Endodermal cell (in vitro differentiated cells): ENCODE measurements around the gene FOXE3. TPM values are rescaled to one million over a fixed set of nuclear protein-coding genes. Genes with fewer than 3 reads are reported as not detected.

Experiments
- DNase-seq: peaks from one replicate; pipeline ENCODE4 v3.0.0-alpha.2; 2017
- H3K27ac ChIP-seq: 2 replicates; pipeline ENCODE4 v1.5.1; 2013; ENCODE audit warnings: mild to moderate bottlenecking, low read depth, low read length, moderate library complexity
- H3K27me3 ChIP-seq: 2 replicates; pipeline ENCODE4 v1.6.1; 2013; ENCODE audit warnings: mild to moderate bottlenecking, low read length, moderate library complexity; ENCODE audit not compliant: insufficient read depth, control insufficient read depth, poor library complexity, severe bottlenecking
- H3K36me3 ChIP-seq: 2 replicates; pipeline ENCODE4 v1.7.0; 2013; ENCODE audit warnings: mild to moderate bottlenecking, low read length, moderate library complexity; ENCODE audit not compliant: control insufficient read depth, insufficient read depth
- H3K4me1 ChIP-seq: one replicate; pipeline ENCODE4 v1.7.0; 2013; ENCODE audit warnings: low read length; ENCODE audit not compliant: control insufficient read depth, insufficient read depth
- H3K4me3 ChIP-seq: 2 replicates; pipeline ENCODE4 v1.5.1; 2013; ENCODE audit warnings: mild to moderate bottlenecking, low read length, moderate library complexity
- H3K9ac ChIP-seq: 2 replicates; pipeline ENCODE4 v1.6.1; 2013; ENCODE audit warnings: mild to moderate bottlenecking, low read length, moderate library complexity; ENCODE audit not compliant: poor library complexity, severe bottlenecking; ENCODE audit errors: extremely low read depth
- H3K9me3 ChIP-seq: 2 replicates; pipeline ENCODE4 v1.6.1; 2013; ENCODE audit warnings: mild to moderate bottlenecking, low read length, moderate library complexity; ENCODE audit not compliant: control insufficient read depth
- H3K27ac Mint-ChIP-seq: 2 replicates; pipeline ENCODE4 v1.8.0; 2020; ENCODE audit warnings: mixed read lengths
- H3K27me3 Mint-ChIP-seq: 2 replicates; pipeline ENCODE4 v1.8.0; 2021; ENCODE audit warnings: mild to moderate bottlenecking, mixed read lengths; ENCODE audit not compliant: insufficient read depth
- H3K36me3 Mint-ChIP-seq: 2 replicates; pipeline ENCODE4 v1.8.0; 2020; ENCODE audit warnings: low read depth, mixed read lengths
- H3K4me1 Mint-ChIP-seq: 2 replicates; pipeline ENCODE4 v1.8.0; 2020; ENCODE audit warnings: mixed read lengths
- H3K4me3 Mint-ChIP-seq: 2 replicates; pipeline ENCODE4 v1.8.0; 2020; ENCODE audit warnings: mild to moderate bottlenecking, moderate library complexity, mixed read lengths
- H3K9me3 Mint-ChIP-seq: 2 replicates; pipeline ENCODE4 v1.8.0; 2020; ENCODE audit warnings: mild to moderate bottlenecking, mixed read lengths
- WGBS, 2 experiments: methylation state at CpG; one replicate each; pipeline versions ENCODE4 v1.1.5 to v1.1.7; 2013; ENCODE audit warnings: missing lambda C conversion rate in 2 of 2, mixed read lengths in 1 of 2; ENCODE audit not compliant: insufficient coverage in 1 of 2, insufficient read length in 1 of 2; 5-methylcytosine and 5-hydroxymethylcytosine counted together
- total RNA-seq, 2 donors: library from RNA; stranded (reverse); fragmentation: NEBNext Ultra II Directional in 1 of 2; extraction: Animal tissue kit (Norgen Biotek cat#: 25700) in 1 of 2; gene quantifications; 2 replicates in 1 of 2; 3 replicates in 1 of 2; pipeline ENCODE4 v1.2.1, GENCODE V29; 2021
- TF ChIP-seq, protein P1 (sequence below): fragments of 200-600 bp; sonication (generic); conservative IDR thresholded peaks from 2 replicates; pipeline ENCODE4 v1.5.0; 2021; ENCODE audit warnings: antibody characterized with exemption, mild to moderate bottlenecking

The FOXE3 gene
- total RNA-seq, 2 donors from 2014 or later, result not detected

DNA sequence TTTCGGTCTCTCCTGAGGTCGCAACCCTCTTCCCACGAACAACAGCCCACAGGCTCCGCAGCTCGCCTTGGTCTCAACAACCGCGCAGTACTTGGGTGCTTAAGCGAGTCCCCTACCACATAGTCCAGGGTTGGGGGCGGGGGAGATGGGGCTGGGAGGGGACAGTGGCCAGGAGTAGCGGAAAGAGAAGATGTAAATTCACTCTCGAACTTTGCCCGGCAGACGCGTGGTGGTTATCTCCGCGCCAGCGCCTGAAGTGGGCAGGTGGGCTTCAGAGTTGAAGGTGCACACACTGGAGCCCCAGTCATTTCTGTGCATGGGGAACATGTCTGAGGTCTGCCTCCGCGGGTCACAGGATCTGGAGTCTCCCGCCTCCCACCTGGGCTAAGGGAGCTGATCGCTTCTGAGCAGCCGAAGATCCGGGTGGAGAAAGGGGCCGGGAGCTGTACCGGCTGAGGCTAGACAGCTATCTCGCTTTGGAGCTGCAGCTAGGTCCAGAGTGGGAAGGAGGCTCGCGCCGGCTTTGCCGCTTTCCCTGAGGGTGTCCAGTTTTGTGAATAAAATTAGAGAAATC, 17.5 kb downstream of the FOXE3 start:
- TF ChIP-seq, protein P1, sequence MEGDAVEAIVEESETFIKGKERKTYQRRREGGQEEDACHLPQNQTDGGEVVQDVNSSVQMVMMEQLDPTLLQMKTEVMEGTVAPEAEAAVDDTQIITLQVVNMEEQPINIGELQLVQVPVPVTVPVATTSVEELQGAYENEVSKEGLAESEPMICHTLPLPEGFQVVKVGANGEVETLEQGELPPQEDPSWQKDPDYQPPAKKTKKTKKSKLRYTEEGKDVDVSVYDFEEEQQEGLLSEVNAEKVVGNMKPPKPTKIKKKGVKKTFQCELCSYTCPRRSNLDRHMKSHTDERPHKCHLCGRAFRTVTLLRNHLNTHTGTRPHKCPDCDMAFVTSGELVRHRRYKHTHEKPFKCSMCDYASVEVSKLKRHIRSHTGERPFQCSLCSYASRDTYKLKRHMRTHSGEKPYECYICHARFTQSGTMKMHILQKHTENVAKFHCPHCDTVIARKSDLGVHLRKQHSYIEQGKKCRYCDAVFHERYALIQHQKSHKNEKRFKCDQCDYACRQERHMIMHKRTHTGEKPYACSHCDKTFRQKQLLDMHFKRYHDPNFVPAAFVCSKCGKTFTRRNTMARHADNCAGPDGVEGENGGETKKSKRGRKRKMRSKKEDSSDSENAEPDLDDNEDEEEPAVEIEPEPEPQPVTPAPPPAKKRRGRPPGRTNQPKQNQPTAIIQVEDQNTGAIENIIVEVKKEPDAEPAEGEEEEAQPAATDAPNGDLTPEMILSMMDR, result no peak
- WGBS, 2 experiments, result 0 to 8% methylated on average over 13 to 30 of the region's 30 CpGs
- Histone ChIP-seq H3K36me3 (no peaks in the 10 kb centered on the region), H3K4me1 (peaks cover 8% of the 10 kb centered on the region), H3K9me3 (no peaks in the 10 kb centered on the region), H3K27ac (no peak overlapping the region), H3K27me3 (peaks cover 71% of the 10 kb centered on the region), H3K9ac (no peak overlapping the region), H3K4me3 (peak overlapping the region; percentile 69)
- Mint-ChIP-seq H3K27ac (no peak overlapping the region), H3K4me3 (peak overlapping the region; percentile 45), H3K27me3 (peaks cover 83% of the 10 kb centered on the region), H3K36me3 (no peaks in the 10 kb centered on the region), H3K4me1 (peaks cover 36% of the 10 kb centered on the region), H3K9me3 (no peaks in the 10 kb centered on the region)
- DNase-seq, result peak; percentile 75

DNA sequence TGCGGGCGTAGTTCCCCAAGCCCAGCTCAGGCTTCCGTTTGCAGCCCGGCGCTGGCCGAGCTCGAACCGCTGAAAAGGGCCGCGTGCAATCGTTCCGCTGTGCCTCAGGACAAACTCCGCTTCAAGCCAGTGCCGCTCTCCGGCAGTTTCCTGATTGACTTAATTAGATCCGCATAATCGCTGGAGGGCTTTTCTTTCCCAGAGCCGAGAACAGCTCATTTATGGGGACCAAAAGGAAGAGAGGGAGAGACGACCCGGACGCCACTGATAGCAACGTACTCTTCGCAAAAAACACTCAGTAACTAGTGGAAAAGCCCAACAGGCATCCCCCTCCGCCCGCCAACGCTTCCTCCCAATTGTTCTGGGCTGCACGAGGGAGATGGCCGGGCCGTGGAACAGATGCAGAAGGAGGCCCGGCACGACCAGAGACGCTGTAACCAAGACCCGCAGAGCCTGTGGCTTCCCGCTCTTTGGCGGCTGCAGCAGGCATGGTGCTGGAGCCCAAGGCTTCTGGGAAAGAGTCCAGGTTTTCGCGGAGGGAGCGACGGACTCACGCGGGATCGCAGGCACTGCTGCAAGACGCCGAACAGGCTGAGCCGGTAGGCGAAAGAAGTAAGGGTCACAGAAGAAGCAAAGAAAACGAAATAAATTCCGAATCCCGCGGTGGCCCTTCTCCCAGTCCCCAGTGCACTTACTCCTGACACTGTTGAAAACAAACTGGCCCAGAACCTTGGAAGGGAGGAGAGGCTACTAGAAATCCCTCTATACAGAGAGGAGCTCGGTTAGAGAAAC, 18.2 kb downstream of the FOXE3 start:
- H3K27ac Mint-ChIP-seq, result no peak overlapping the region
- peaks cover 36% of the 10 kb centered on the region for H3K4me1 Mint-ChIP-seq
- H3K4me1 ChIP-seq, result peaks cover 8% of the 10 kb centered on the region
- DNase-seq, result peak; percentile 72
- H3K27ac ChIP-seq, result no peak overlapping the region
- H3K4me3 ChIP-seq, result peak overlapping the region; percentile 69
- H3K9me3 ChIP-seq, result no peaks in the 10 kb centered on the region
- TF ChIP-seq, protein P1, result no peak
- peaks cover 80% of the 10 kb centered on the region for H3K27me3 Mint-ChIP-seq
- peak overlapping the region; percentile 45 for H3K4me3 Mint-ChIP-seq
- H3K9ac ChIP-seq, result no peak overlapping the region
- H3K36me3 Mint-ChIP-seq, result no peaks in the 10 kb centered on the region
- H3K9me3 Mint-ChIP-seq, result no peaks in the 10 kb centered on the region
- WGBS, 2 experiments, result 1 to 4% methylated on average over 27 to 51 of the region's 51 CpGs
- no peaks in the 10 kb centered on the region for H3K36me3 ChIP-seq
- H3K27me3 ChIP-seq, result peaks cover 71% of the 10 kb centered on the region

DNA sequence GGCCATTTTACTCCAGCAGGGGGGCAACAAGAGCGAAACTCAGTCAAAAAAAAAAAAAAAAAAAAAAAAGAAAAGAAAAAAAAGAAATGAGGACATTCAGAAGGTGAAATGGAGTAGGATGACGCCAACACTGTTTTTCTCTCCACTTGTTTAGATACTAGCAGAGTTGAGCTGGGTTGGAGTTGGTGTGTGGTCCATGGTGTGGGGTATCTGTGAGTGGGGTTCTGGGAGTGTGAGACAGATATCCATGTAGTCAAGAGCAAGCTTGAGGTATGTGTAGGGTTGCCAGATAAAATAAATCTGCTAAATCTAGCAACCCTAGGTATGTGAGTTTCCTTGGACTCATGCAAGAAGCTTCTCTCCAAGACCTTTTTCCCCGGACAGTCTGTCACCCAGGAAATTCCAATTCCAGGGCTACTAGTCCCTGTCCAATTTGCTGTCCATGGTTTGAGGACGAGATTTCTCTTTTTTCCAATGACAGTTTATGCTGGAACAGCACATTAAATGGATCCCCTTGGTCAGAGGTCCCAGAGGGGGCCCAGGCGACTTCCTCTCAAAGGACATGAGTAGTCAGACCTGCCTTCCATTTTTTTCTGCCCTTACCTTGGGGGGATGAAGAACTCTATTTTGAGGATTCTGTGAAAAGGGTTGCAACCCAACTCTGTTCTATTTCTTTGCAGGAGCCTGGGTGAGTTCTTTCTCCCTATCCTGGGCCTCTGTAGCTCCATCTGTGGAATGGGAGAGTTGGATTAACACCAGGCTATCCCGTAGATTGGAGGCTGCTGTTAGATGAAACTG, 19.6 kb downstream of the FOXE3 start:
- H3K9ac ChIP-seq, result no peak overlapping the region

More for the DNA sequence above, 19.6 kb downstream of the FOXE3 start:
- H3K4me1 Mint-ChIP-seq, result peaks cover 38% of the 10 kb centered on the region
- H3K4me3 Mint-ChIP-seq, result no peak overlapping the region
- 53 to 59% methylated on average over 4 to 6 of the region's 6 CpGs for WGBS, 2 experiments
- H3K9me3 ChIP-seq, result no peaks in the 10 kb centered on the region
- no peaks in the 10 kb centered on the region for H3K36me3 Mint-ChIP-seq
- no peak overlapping the region for H3K27ac Mint-ChIP-seq
- TF ChIP-seq, protein P1, result no peak
- peaks cover 8% of the 10 kb centered on the region for H3K4me1 ChIP-seq
- no peak overlapping the region for H3K27ac ChIP-seq
- DNase-seq, result no peak
- peaks cover 70% of the 10 kb centered on the region for H3K27me3 Mint-ChIP-seq
- H3K27me3 ChIP-seq, result peaks cover 81% of the 10 kb centered on the region
- no peaks in the 10 kb centered on the region for H3K36me3 ChIP-seq
- H3K4me3 ChIP-seq, result no peak overlapping the region
- H3K9me3 Mint-ChIP-seq, result no peaks in the 10 kb centered on the region
